Vagina (tissue), 2 donors: Measurements from ENCODE around the gene KCNAB3.

Source experiments
- CTCF ChIP-seq, 3 experiments: fragments of 450-650 bp in 2 of 3; fragments of 200-600 bp in 1 of 3; sonication (generic) in 1 of 3; IDR thresholded peaks; one replicate each; pipeline ENCODE4 v1.5.1; 2017 to 2019; ENCODE audit warnings: antibody characterized with exemption in 3 of 3, mild to moderate bottlenecking in 2 of 3, moderate library complexity in 2 of 3
- POLR2A ChIP-seq, 2 donors: fragments of 450-650 bp; IDR thresholded peaks; one replicate each; pipeline ENCODE4 v1.6.1; 2017; ENCODE audit warnings: antibody characterized with exemption in 2 of 2, mild to moderate bottlenecking in 2 of 2, moderate library complexity in 2 of 2
- POLR2AphosphoS5 ChIP-seq, 2 donors: sonication (generic); formaldehyde crosslinking; IDR thresholded peaks; one replicate each; pipeline ENCODE4 v1.9.0; 2017; ENCODE audit warnings: antibody characterized with exemption in 2 of 2, mild to moderate bottlenecking in 2 of 2, low read depth in 1 of 2; ENCODE audit not compliant: insufficient read depth in 1 of 2

GRCh38 chr17:7972131-7972785, 42.6 kb upstream of the KCNAB3 start:
- TF ChIP-seq CTCF (IDR thresholded peaks at IDR 0.05) = no peak
- no peak for TF ChIP-seq POLR2A (IDR thresholded peaks at IDR 0.05)
- no peak for TF ChIP-seq POLR2AphosphoS5 (IDR thresholded peaks at IDR 0.05; ENCODE audit: insufficient read depth in 1 of 2, low read depth in 1 of 2)
